GM23248 (cell line): ENCODE measurements around the gene ERCC6L2. TPM values are rescaled to one million over a fixed set of nuclear protein-coding genes. Genes with fewer than 3 reads are reported as not detected.

Source experiments
- DNase-seq: peaks from one replicate; pipeline ENCODE4 v3.0.0-alpha.2; 2015
- H2AFZ ChIP-seq: fragments of 200-600 bp; sonication (generic); 2 replicates; pipeline ENCODE4 v1.6.1; 2016; ENCODE audit warnings: antibody characterized with exemption
- H3F3A ChIP-seq: fragments of 200-600 bp; sonication (generic); 2 replicates; pipeline ENCODE4 v1.6.1; 2016; ENCODE audit warnings: mild to moderate bottlenecking, antibody characterized with exemption, mixed run types; ENCODE audit not compliant: insufficient read depth
- H3K27ac ChIP-seq: fragments of 200-600 bp; sonication (generic); 2 replicates; pipeline ENCODE4 v1.5.1; 2016; ENCODE audit warnings: mild to moderate bottlenecking
- H3K27me3 ChIP-seq: fragments of 200-600 bp; sonication (generic); replicated peaks from 2 replicates; pipeline ENCODE4 v1.6.1; 2016; ENCODE audit warnings: mild to moderate bottlenecking; ENCODE audit not compliant: insufficient read depth
- H3K36me3 ChIP-seq: fragments of 200-600 bp; sonication (generic); 2 replicates; pipeline ENCODE4 v1.6.1; 2016; ENCODE audit warnings: low read depth, mild to moderate bottlenecking
- H3K4me1 ChIP-seq: fragments of 200-600 bp; sonication (generic); 2 replicates; pipeline ENCODE4 v1.6.1; 2016; ENCODE audit warnings: mild to moderate bottlenecking; ENCODE audit not compliant: insufficient read depth
- H3K4me2 ChIP-seq: fragments of 200-600 bp; sonication (generic); one replicate; pipeline ENCODE4 v1.6.1; 2016; ENCODE audit warnings: mild to moderate bottlenecking; ENCODE audit not compliant: unreplicated experiment
- H3K4me3 ChIP-seq: fragments of 200-600 bp; sonication (generic); 2 replicates; pipeline ENCODE4 v1.5.1; 2016; ENCODE audit warnings: mild to moderate bottlenecking
- H3K79me2 ChIP-seq: fragments of 200-600 bp; sonication (generic); 2 replicates; pipeline ENCODE4 v1.6.1; 2016; ENCODE audit warnings: mild to moderate bottlenecking; ENCODE audit not compliant: insufficient read depth
- H3K9ac ChIP-seq: fragments of 200-600 bp; sonication (generic); 2 replicates; pipeline ENCODE4 v1.6.1; 2016; ENCODE audit warnings: mild to moderate bottlenecking
- H3K9me2 ChIP-seq: fragments of 200-600 bp; sonication (generic); 2 replicates; pipeline ENCODE4 v1.6.1; 2016; ENCODE audit warnings: mixed run types, mild to moderate bottlenecking, moderate library complexity; ENCODE audit not compliant: insufficient read depth
- H3K9me3 ChIP-seq: fragments of 200-600 bp; sonication (generic); one replicate; pipeline ENCODE4 v1.6.1; 2017; ENCODE audit warnings: low read depth
- H4K20me1 ChIP-seq: fragments of 200-600 bp; sonication (generic); 2 replicates; pipeline ENCODE4 v1.6.0; 2016; ENCODE audit not compliant: insufficient read depth
- EZH2 ChIP-seq: fragments of 200-600 bp; sonication (generic); IDR thresholded peaks from 2 replicates; pipeline ENCODE4 v1.6.1; 2018; ENCODE audit warnings: antibody characterized with exemption, mild to moderate bottlenecking; ENCODE audit not compliant: insufficient read depth, poor library complexity, severe bottlenecking
- EZH2phosphoT487 ChIP-seq: fragments of 200-600 bp; sonication (generic); IDR thresholded peaks from 2 replicates; pipeline ENCODE4 v1.6.1; 2018; ENCODE audit warnings: antibody characterized with exemption, moderate library complexity, mild to moderate bottlenecking, low read depth; ENCODE audit not compliant: insufficient read depth
- WGBS, 2 experiments: methylation state at CpG; one replicate each; pipeline ENCODE4 v1.1.6; 2015 to 2017; ENCODE audit warnings: low lambda C conversion rate in 2 of 2, low coverage in 1 of 2; ENCODE audit errors: missing lambda C conversion rate in 2 of 2; 5-methylcytosine and 5-hydroxymethylcytosine counted together
- in situ Hi-C: fragments of 300-500 bp; cut with MboI; formaldehyde crosslinking; loops from 2 replicates; pipeline ENCODE4 v1.15.0; 2020
- polyA plus RNA-seq: library from polyadenylated mRNA; unstranded; fragments of >200 nt; fragmentation: Nextera tagmentation; extraction: Ambion mirVana; gene quantifications from 2 replicates; pipeline ENCODE4 v1.2.1, GENCODE V29; 2016
- total RNA-seq: library from RNA; depleted of rRNA; stranded (reverse); fragments of >200 nt; shearing (Covaris generic); gene quantifications from 2 replicates; pipeline ENCODE4 v1.2.3, GENCODE V29; 2014

ERCC6L2 gene
- total and polyA plus RNA-seq, 2 experiments from 2014 or later, result 23.4 to 45.0 TPM

- Histone ChIP-seq H3K9me3 (no peaks in the 10 kb centered on the region), H3K4me1 (peaks cover 8% of the 10 kb centered on the region; the same call in 1 of the 2 replicates), H3K9me2 (no peaks in the 10 kb centered on the region), H3K27me3 (no peaks in the 10 kb centered on the region), H3K27ac (no peak overlapping the region), H3K4me2 (no peak overlapping the region), H3K79me2 (no peaks in the 10 kb centered on the region), H4K20me1 (no peaks in the 10 kb centered on the region), H3K4me3 (no peak overlapping the region), H3F3A (no peaks in the 10 kb centered on the region), H3K9ac (no peak overlapping the region), H2AFZ (no peak overlapping the region), H3K36me3 (peaks cover 20% of the 10 kb centered on the region)
- TF ChIP-seq EZH2 (no peak), EZH2phosphoT487 (no peak)
- in situ Hi-C loops, result no loop called here
- WGBS, 2 experiments, result 90 to 92% methylated on average over 12 of the region's 12 CpGs
- peak; percentile 34 for DNase-seq
These were observed 133.2 kb downstream of the ERCC6L2 start for GRCh38 chr9:96008502-96009222.

GRCh38 chr9:96009223-96009602 lies 133.7 kb downstream of the ERCC6L2 start:
- Histone ChIP-seq H4K20me1 (no peaks in the 10 kb centered on the region), H3K4me1 (peaks cover 8% of the 10 kb centered on the region; the same call in 1 of the 2 replicates), H3K27ac (no peak overlapping the region), H3F3A (no peaks in the 10 kb centered on the region), H3K9me3 (no peaks in the 10 kb centered on the region), H3K79me2 (no peaks in the 10 kb centered on the region), H3K36me3 (peaks cover 20% of the 10 kb centered on the region), H3K9me2 (no peaks in the 10 kb centered on the region), H3K9ac (no peak overlapping the region), H3K4me3 (no peak overlapping the region), H3K4me2 (no peak overlapping the region), H3K27me3 (no peaks in the 10 kb centered on the region), H2AFZ (no peak overlapping the region)
- WGBS, 2 experiments, result 92 to 94% methylated on average over 2 of the region's 2 CpGs
- DNase-seq, result no peak
- no peak for TF ChIP-seq EZH2
- no peak for TF ChIP-seq EZH2phosphoT487
- in situ Hi-C loops, result no loop called here

GRCh38 chr9:96009690-96010472 lies 134.4 kb downstream of the ERCC6L2 start:
- WGBS, 2 experiments, result 67 to 70% methylated on average over 4 of the region's 4 CpGs
- no peak overlapping the region for H2AFZ ChIP-seq

GRCh38 chr9:96014078-96014477 lies 138.6 kb downstream of the ERCC6L2 start:
- Histone ChIP-seq H3K9me3 (no peaks in the 10 kb centered on the region), H3K4me1 (no peaks in the 10 kb centered on the region), H3K36me3 (peaks cover 17% of the 10 kb centered on the region; the same call in 1 of the 2 replicates), H3K27me3 (no peaks in the 10 kb centered on the region), H3K4me2 (no peak overlapping the region), H3K9ac (no peak overlapping the region), H3F3A (no peaks in the 10 kb centered on the region; the same call in 1 of the 2 replicates), H3K79me2 (no peaks in the 10 kb centered on the region), H4K20me1 (no peaks in the 10 kb centered on the region), H2AFZ (no peak overlapping the region), H3K27ac (no peak overlapping the region), H3K4me3 (no peak overlapping the region), H3K9me2 (no peaks in the 10 kb centered on the region)
- no peak for DNase-seq
- in situ Hi-C loops, result no loop called here
- no peak for TF ChIP-seq EZH2phosphoT487
- WGBS, 2 experiments, result 96 to 97% methylated on average over 6 of the region's 6 CpGs

More at GRCh38 chr9:96009690-96010472, 134.4 kb downstream of the ERCC6L2 start:
- TF ChIP-seq EZH2 (no peak), EZH2phosphoT487 (no peak)
- in situ Hi-C loops, result no loop called here
- H3K4me1 ChIP-seq, result peaks cover 8% of the 10 kb centered on the region; the same call in 1 of the 2 replicates
- no peak for DNase-seq
- no peaks in the 10 kb centered on the region for H4K20me1 ChIP-seq
- H3K79me2 ChIP-seq, result no peaks in the 10 kb centered on the region
- H3K4me3 ChIP-seq, result no peak overlapping the region
- no peaks in the 10 kb centered on the region for H3K27me3 ChIP-seq
- H3K9me3 ChIP-seq, result no peaks in the 10 kb centered on the region
- no peak overlapping the region for H3K9ac ChIP-seq
- H3F3A ChIP-seq, result no peaks in the 10 kb centered on the region
- H3K27ac ChIP-seq, result no peak overlapping the region
- no peak overlapping the region for H3K4me2 ChIP-seq
- no peaks in the 10 kb centered on the region for H3K9me2 ChIP-seq
- H3K36me3 ChIP-seq, result peaks cover 17% of the 10 kb centered on the region; the same call in 1 of the 2 replicates
